Transverse colon (tissue), 4 donors: ENCODE results near the gene SENP8.

ENCODE experiments used
- EP300 ChIP-seq: sonication (generic); formaldehyde crosslinking; IDR thresholded peaks from one replicate; pipeline ENCODE4 v1.6.1; 2017; ENCODE audit warnings: antibody characterized with exemption, low read depth
- POLR2A ChIP-seq: fragments of 450-650 bp; IDR thresholded peaks from one replicate; pipeline ENCODE4 v1.6.1; 2016; ENCODE audit warnings: antibody characterized with exemption, mild to moderate bottlenecking, moderate library complexity
- POLR2AphosphoS5 ChIP-seq, 3 donors: sonication (generic); formaldehyde crosslinking; IDR thresholded peaks; one replicate each; pipeline ENCODE4 v1.6.1; 2016; ENCODE audit warnings: antibody characterized with exemption in 3 of 3
- TF ChIP-seq, protein P1 (sequence below), 5 experiments: fragments of 200-600 bp in 3 of 5; fragments of 450-650 bp in 2 of 5; sonication (generic) in 3 of 5; IDR thresholded peaks; 1 replicate in 2 of 5; 2 replicates in 3 of 5; pipeline ENCODE4 v1.5.1; 2016 to 2017; ENCODE audit warnings: antibody characterized with exemption in 5 of 5, inconsistent platforms in 3 of 5, mild to moderate bottlenecking in 2 of 5, moderate library complexity in 1 of 5

DNA sequence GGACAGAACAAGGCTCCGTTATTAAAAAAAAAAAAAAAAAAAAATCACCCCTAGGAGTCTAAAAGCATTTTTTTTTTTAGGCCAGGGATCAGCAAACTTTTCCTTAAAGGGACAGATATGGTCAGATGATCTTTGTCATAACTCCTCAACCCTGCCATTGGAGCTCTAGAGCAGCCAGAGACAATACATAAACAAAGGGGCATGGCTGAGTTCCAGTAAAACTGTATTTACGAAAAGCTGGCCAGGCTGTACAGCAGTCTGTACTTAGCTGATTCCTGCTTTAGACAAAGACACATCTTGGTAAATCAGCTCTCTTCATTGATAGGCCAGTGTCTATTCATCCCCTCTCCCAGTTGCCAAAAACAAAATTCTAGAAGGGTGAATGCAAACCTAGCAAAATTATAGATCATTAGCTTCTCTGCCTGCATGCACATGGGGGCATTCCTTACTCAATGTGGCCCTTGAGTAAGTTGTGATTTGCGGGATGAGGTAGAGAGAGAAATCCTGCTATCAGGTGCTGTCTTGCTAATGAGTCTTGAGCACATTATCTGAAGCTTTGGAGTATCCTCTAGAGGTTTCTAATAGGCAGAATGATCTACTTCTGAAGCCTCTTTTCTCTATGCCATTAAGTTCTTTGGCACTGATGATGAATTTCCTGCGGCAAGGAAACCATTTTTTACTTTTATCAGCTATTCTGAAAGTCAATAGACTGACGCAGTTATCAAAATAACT lies 35.2 kb downstream of the SENP8 start:
- TF ChIP-seq, protein P1, sequence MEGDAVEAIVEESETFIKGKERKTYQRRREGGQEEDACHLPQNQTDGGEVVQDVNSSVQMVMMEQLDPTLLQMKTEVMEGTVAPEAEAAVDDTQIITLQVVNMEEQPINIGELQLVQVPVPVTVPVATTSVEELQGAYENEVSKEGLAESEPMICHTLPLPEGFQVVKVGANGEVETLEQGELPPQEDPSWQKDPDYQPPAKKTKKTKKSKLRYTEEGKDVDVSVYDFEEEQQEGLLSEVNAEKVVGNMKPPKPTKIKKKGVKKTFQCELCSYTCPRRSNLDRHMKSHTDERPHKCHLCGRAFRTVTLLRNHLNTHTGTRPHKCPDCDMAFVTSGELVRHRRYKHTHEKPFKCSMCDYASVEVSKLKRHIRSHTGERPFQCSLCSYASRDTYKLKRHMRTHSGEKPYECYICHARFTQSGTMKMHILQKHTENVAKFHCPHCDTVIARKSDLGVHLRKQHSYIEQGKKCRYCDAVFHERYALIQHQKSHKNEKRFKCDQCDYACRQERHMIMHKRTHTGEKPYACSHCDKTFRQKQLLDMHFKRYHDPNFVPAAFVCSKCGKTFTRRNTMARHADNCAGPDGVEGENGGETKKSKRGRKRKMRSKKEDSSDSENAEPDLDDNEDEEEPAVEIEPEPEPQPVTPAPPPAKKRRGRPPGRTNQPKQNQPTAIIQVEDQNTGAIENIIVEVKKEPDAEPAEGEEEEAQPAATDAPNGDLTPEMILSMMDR (IDR thresholded peaks at IDR 0.05) = no peak
- no peak for TF ChIP-seq EP300
- no peak for TF ChIP-seq POLR2A
- TF ChIP-seq POLR2AphosphoS5 (IDR thresholded peaks at IDR 0.05) = no peak
